Parathyroid adenoma (tissue), 2 donors: Measurements from ENCODE around the gene TCOF1.

Experiments
- H2AFZ ChIP-seq: fragments of 300-600 bp; sonication (generic); one replicate; pipeline ENCODE4 v1.7.0; 2017; ENCODE audit warnings: antibody characterized with exemption, mild to moderate bottlenecking
- H3K27ac ChIP-seq: fragments of 300-600 bp; sonication (generic); one replicate; pipeline ENCODE4 v1.7.0; 2017
- H3K27me3 ChIP-seq: fragments of 300-600 bp; sonication (generic); one replicate; pipeline ENCODE4 v1.7.0; 2017; ENCODE audit warnings: low read length; ENCODE audit not compliant: control insufficient read depth, insufficient read depth
- H3K36me3 ChIP-seq: fragments of 300-600 bp; sonication (generic); one replicate; pipeline ENCODE4 v1.7.0; 2017; ENCODE audit warnings: low read length; ENCODE audit not compliant: control insufficient read depth, insufficient read depth
- H3K4me1 ChIP-seq: fragments of 300-600 bp; sonication (generic); one replicate; pipeline ENCODE4 v1.7.0; 2017; ENCODE audit warnings: control low read depth
- H3K4me2 ChIP-seq: fragments of 300-600 bp; sonication (generic); one replicate; pipeline ENCODE4 v1.7.0; 2017; ENCODE audit warnings: low read length
- H3K4me3 ChIP-seq: fragments of 300-600 bp; sonication (generic); one replicate; pipeline ENCODE4 v1.7.0; 2017; ENCODE audit warnings: low read depth, low read length
- H3K79me2 ChIP-seq: fragments of 300-600 bp; sonication (generic); one replicate; pipeline ENCODE4 v1.7.0; 2017; ENCODE audit warnings: control low read depth
- H3K9ac ChIP-seq: fragments of 300-600 bp; sonication (generic); one replicate; pipeline ENCODE4 v1.7.0; 2017; ENCODE audit warnings: mild to moderate bottlenecking
- H3K9me3 ChIP-seq: fragments of 300-600 bp; sonication (generic); one replicate; pipeline ENCODE4 v1.7.0; 2017; ENCODE audit warnings: low read length; ENCODE audit not compliant: control insufficient read depth
- CTCF ChIP-seq: fragments of 300-600 bp; sonication (generic); IDR thresholded peaks from one replicate; pipeline ENCODE4 v1.7.0; 2017; ENCODE audit warnings: antibody characterized with exemption, mild to moderate bottlenecking
- donor health status: primary hyperparathyroidism.

Gene TCOF1

DNA sequence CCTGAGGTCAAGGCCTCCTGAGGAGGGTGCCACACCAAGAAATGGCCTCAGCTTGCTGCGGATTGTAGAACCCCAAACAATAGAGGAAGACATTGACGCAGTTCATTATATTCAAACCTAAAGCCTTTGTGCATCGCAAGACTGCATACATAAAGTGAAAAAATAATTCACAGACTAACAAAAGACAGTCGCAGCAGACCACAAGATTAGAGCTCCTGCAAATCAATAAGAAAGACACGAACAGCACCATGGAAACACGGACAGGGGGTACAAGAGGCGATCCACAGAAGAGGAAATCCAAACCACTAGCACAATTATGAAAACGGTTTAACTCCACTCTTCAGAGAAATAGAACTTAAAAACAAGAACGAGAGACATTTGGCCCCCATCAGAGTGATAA lies 10.0 kb upstream of the TCOF1 start:
- Histone ChIP-seq H3K9ac (no peak overlapping the region), H3K4me1 (no peaks in the 10 kb centered on the region), H3K4me3 (no peak overlapping the region), H2AFZ (no peak overlapping the region), H3K79me2 (no peaks in the 10 kb centered on the region), H3K9me3 (no peaks in the 10 kb centered on the region), H3K36me3 (no peaks in the 10 kb centered on the region), H3K4me2 (no peak overlapping the region), H3K27ac (no peak overlapping the region), H3K27me3 (no peaks in the 10 kb centered on the region)
- TF ChIP-seq CTCF, result no peak

DNA sequence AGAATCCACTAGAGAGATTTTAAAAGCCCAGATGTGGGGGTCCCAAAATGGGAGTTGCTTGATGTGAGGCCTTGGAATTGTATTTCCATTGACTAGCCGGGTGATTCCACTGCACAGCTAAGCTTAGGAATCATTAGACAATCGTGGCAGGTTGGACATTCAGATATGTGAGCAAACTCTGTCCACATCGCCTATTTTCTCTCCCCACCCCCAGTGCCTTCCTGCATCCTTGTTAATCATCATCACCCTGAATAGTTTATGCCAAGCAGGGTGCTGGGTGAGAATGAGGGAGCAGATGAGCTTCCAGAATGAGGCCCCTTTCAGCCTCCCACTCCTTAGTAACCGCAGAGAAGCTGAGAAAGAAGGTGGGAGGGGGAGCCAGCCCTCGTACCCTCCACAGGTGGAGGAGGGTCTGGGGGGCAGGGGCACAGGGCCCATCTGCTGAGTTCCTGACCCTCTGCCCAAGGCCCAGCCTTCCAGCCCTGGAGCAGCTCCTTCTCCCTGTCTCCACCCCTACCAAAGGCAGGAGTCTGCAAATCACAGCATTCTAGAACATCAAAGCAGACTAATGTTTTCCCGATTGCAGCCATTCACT lies 7.7 kb upstream of the TCOF1 start:
- H2AFZ ChIP-seq, result no peak overlapping the region
- no peak overlapping the region for H3K27ac ChIP-seq
- H3K9me3 ChIP-seq, result no peaks in the 10 kb centered on the region
- no peak for TF ChIP-seq CTCF
- H3K4me2 ChIP-seq, result no peak overlapping the region
- no peaks in the 10 kb centered on the region for H3K36me3 ChIP-seq
- no peaks in the 10 kb centered on the region for H3K79me2 ChIP-seq
- no peak overlapping the region for H3K4me3 ChIP-seq
- no peaks in the 10 kb centered on the region for H3K27me3 ChIP-seq
- no peaks in the 10 kb centered on the region for H3K4me1 ChIP-seq
- H3K9ac ChIP-seq, result no peak overlapping the region

DNA sequence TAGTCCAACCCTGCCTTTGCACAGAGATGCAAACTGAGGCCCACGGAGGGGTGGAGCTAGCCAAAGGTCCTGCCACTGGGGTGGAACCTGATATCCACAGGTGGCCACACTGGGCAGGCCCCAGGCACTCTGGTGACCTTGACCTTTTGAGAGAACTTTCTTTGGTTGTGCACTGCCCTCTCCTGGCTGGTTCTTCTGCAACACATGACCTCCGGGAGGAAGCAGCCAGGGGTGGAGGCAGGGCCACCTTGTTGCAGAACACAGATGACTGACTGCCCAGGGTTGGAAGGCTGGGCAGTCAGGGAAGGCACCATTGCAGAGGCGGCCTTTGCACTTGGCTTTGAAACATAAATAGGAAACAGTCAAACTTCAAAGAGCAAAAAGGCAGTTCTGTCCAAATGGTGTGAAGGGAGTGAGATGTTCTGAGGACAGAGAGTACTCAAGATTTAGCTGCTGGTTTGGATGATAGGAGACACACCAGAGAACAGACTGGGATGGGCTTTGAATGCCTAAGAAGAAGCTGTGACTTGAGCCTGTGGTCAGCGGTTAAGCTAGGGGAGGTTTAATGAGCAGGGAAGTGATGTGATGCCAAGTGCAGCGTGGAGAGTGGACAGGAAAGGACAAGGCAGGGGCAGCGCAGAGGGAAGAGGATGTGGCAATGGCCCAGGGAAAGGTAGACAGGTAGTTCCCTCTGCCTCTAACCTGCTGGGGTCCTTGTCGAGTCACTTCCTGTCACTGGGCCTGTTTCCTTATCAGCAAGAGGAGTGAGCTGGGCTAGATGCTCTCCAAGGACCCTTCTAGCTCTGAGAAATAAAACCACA lies 6.8 kb upstream of the TCOF1 start:
- no peaks in the 10 kb centered on the region for H3K79me2 ChIP-seq
- peak; percentile 47 for TF ChIP-seq CTCF
- H3K36me3 ChIP-seq, result no peaks in the 10 kb centered on the region
- no peaks in the 10 kb centered on the region for H3K4me1 ChIP-seq
- H3K4me3 ChIP-seq, result no peak overlapping the region
- no peaks in the 10 kb centered on the region for H3K9me3 ChIP-seq
- H2AFZ ChIP-seq, result no peak overlapping the region
- peak overlapping the region; percentile 11 for H3K4me2 ChIP-seq
- no peak overlapping the region for H3K27ac ChIP-seq
- H3K27me3 ChIP-seq, result no peaks in the 10 kb centered on the region
- H3K9ac ChIP-seq, result no peak overlapping the region

DNA sequence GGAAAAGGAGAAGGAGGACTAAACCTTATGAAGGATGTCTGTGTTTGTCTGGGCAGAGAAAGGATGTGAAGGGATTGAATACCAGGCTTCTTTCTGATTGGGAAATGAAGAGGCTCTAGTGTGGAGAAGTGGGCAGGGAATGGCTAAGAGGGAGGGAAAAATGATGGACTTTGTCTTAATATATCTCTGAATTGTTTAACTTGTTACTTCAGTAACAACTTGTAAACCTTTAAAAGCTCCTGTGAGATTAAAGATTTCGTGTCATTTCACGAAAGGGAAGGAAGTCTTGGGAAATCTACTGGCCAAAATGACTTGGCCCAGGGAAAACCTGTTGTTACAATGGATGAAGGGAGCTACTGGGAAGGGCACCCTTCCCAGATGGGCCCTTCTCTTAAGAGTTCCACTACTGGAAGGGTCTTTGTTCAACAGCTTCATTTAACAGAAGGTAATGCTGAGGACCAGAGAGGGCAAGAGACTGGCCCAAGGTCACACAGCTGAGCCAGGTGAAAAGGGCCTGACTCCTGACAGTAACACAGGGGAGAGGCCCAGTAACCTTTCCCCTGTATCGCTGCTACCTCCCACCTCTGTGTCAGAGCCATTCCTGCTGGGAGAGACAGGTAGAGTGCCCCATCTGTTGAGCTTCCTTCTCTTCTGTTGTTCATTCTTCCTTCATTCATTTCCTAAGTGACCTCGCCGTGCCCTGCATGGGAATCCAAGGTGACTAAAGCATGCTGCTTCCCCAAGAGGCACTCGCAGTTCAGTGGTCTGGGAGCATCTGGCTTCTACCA lies 5.1 kb upstream of the TCOF1 start:
- Histone ChIP-seq H3K4me2 (no peak overlapping the region), H3K27ac (no peak overlapping the region), H3K9me3 (no peaks in the 10 kb centered on the region), H3K4me1 (peaks cover 3% of the 10 kb centered on the region), H3K36me3 (no peaks in the 10 kb centered on the region), H2AFZ (no peak overlapping the region), H3K9ac (no peak overlapping the region), H3K79me2 (no peaks in the 10 kb centered on the region), H3K27me3 (no peaks in the 10 kb centered on the region), H3K4me3 (no peak overlapping the region)
- TF ChIP-seq CTCF, result no peak
